GM19397 (cell line): Measurements from ENCODE around the gene KIR2DL3.
"Not testable (repeated sequence)": the region's sequence is repeated elsewhere in the genome, so short reads cannot be mapped to it uniquely, and the experiment has no call there.

Experiments used
- ATAC-seq: cut with Tn5 transposase; IDR thresholded peaks from one replicate; pipeline ENCODE4 v1.9.1; 2021; ENCODE audit warnings: mild to moderate bottlenecking, moderate library complexity; ENCODE audit not compliant: unreplicated experiment

KIR2DL3 gene

DNA sequence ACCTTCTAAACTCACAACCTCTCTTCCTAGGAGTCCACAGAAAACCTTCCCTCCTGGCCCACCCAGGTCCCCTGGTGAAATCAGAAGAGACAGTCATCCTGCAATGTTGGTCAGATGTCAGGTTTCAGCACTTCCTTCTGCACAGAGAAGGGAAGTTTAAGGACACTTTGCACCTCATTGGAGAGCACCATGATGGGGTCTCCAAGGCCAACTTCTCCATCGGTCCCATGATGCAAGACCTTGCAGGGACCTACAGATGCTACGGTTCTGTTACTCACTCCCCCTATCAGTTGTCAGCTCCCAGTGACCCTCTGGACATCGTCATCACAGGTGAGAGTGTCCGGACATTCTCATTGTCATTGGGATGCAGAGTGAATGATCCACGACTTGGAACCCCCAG lies 3.6 kb downstream of the KIR2DL3 start:
- ATAC-seq, result not testable (repeated sequence)

GRCh38 chr19:54744080-54744479 lies 5.8 kb downstream of the KIR2DL3 start:
- ATAC-seq, result not testable (repeated sequence)

DNA sequence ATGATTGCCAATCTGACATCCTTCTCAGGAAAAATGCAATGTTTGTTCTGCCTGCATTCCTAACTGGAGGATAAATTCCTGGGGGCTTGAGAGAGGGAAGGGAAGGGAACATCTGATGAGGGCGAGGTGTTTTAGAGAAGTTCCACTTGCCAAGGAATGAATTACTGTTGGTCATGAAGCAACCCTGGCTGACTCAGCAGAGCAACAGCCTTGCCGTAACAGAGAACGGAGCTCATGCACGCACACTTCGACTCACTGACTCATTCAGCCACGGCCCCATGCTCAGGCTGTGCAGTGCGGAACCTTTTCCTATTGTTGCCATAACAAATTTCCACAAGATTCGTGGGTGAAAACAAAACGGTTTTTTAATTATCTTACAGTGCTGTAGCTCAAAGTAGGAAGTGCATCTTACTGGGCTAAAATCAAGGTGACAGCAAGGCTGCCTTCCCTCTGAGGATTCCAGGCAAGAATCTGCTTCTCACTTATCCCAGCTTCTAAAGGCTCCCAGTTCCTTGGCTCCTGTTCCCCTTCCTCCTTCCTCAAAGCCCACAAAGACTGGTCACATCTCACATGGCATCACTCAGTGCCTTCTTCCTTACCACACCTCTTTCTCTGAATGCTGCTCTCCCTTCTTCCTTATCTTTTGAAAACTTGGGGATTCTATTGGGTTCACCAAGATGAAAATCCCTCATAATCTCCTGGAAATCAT lies 9.5 kb downstream of the KIR2DL3 start:
- ATAC-seq, result not testable (repeated sequence)

- ATAC-seq, result not testable (repeated sequence)
Measured at GRCh38 chr19:54750276-54750675, 12.0 kb downstream of the KIR2DL3 start.

GRCh38 chr19:54756204-54757110 lies 18.1 kb downstream of the KIR2DL3 start:
- not testable (repeated sequence) for ATAC-seq

DNA sequence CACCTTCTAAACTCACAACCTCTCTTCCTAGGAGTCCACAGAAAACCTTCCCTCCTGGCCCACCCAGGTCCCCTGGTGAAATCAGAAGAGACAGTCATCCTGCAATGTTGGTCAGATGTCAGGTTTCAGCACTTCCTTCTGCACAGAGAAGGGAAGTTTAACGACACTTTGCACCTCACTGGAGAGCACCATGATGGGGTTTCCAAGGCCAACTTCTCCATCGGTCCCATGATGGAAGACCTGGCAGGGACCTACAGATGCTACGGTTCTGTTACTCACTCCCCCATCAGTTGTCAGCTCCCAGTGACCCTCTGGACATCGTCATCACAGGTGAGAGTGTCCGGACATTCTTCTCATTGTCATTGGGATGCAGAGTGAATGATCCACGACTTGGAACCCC lies 20.3 kb downstream of the KIR2DL3 start:
- ATAC-seq, result not testable (repeated sequence)

- not testable (repeated sequence) for ATAC-seq
Measured at GRCh38 chr19:54764219-54764618, 25.9 kb downstream of the KIR2DL3 start.

- ATAC-seq, result not testable (repeated sequence)
Measured at GRCh38 chr19:54766464-54766863, 28.2 kb downstream of the KIR2DL3 start.

GRCh38 chr19:54769646-54770045 lies 31.3 kb downstream of the KIR2DL3 start, which contains the start of gene KIR2DL1:
Gene KIR2DL1, plus strand, starts transcription at chr19:54769793. Its CDS starts 58 bp downstream, at chr19:54769851.
- ATAC-seq, result not testable (repeated sequence)

DNA sequence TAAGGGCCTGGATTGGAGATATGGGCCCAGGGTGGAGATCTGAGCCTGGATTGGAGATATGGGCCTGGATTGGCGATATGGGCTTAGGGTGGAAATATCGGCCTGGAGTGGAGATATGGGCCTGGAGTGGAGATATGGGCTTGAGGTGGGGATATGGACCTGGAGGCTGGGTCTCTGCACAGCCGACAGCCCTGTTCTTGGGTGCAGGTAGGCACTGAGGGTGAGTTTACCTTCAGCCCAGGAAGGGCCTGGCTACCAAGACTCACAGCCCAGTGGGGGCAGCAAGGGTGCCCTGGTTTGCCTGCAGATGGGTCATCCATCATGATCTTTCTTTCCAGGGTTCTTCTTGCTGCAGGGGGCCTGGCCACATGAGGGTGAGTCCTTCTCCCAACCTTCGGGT lies 32.2 kb downstream of the KIR2DL3 start:
- ATAC-seq, result not testable (repeated sequence)

GRCh38 chr19:54771018-54771960 lies 33.0 kb downstream of the KIR2DL3 start:
- ATAC-seq, result not testable (repeated sequence)

DNA sequence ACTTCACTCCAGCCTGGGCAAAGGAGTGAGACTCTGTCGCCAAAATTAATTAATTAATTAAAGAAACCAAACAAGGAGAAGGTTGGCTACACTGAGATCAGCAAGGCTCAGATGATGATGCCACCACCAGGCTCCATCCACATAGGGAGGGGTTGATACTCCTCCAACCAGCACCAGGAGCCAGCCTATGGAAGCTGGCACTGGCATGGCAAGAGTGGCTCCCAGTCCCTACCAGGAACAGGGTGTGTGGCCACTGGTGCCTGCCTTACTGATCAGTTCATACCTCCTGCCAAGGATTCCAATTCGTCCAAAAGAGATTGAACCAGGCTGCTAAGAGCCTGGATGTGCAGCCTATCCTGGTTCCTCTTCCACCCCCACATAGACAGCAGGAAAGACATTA lies 34.4 kb downstream of the KIR2DL3 start:
- not testable (repeated sequence) for ATAC-seq

GRCh38 chr19:54775095-54775815 lies 36.9 kb downstream of the KIR2DL3 start:
- ATAC-seq, result not testable (repeated sequence)

DNA sequence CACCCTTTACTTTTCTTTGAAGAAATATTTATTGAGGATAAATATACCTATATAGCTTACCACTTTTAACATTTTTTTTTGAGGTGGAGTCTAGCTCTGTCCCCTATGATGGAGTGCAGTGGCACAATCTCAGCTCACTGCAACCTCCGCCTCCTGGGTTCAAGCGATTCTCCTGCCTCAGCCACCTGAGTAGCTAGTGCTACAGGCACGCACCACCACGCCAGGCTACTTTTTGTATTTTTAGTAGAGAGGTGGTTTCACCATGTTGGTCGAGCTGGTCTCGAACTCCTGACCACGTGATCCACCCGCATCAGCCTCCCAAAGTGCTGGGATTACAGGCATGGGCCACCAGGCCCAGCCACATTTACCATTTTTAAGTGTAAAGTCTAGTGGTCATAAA lies 37.5 kb downstream of the KIR2DL3 start:
- ATAC-seq, result not testable (repeated sequence)

- ATAC-seq, result not testable (repeated sequence)
Measured at GRCh38 chr19:54777851-54778250, 39.5 kb downstream of the KIR2DL3 start.

DNA sequence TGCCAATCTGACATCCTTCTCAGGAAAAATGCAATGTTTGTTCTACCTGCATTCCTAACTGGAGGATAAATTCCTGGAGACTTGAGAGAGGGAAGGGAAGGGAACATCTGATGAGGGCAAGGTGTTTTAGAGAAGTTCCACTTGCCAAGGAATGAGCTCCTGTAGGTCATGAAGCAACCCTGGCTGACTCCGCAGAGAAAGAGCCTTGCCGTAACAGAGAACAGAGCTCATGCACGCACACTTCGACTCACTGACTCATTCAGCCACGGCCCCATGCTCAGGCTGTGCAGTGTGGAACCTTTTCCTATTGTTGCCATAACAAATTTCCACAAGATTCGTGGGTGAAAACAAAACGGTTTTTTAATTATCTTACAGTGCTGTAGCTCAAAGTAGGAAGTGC lies 40.6 kb downstream of the KIR2DL3 start:
- ATAC-seq, result not testable (repeated sequence)

DNA sequence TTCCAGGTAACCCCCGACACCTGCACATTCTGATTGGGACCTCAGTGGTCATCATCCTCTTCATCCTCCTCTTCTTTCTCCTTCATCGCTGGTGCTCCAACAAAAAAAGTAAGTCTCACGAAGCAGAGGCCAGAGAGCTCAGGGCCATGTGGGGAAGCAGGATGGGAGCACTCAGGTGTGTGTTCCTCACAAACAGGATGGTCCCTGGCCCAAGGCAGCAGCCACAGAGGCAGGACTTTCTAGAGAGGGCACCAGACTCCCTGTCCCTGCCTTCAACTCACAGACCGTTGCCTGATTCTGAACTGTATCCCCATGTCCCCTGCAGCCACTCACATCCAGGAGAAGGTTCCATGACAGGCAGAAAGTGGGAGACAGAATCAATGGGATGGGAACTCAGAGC lies 44.6 kb downstream of the KIR2DL3 start:
- ATAC-seq, result not testable (repeated sequence)

DNA sequence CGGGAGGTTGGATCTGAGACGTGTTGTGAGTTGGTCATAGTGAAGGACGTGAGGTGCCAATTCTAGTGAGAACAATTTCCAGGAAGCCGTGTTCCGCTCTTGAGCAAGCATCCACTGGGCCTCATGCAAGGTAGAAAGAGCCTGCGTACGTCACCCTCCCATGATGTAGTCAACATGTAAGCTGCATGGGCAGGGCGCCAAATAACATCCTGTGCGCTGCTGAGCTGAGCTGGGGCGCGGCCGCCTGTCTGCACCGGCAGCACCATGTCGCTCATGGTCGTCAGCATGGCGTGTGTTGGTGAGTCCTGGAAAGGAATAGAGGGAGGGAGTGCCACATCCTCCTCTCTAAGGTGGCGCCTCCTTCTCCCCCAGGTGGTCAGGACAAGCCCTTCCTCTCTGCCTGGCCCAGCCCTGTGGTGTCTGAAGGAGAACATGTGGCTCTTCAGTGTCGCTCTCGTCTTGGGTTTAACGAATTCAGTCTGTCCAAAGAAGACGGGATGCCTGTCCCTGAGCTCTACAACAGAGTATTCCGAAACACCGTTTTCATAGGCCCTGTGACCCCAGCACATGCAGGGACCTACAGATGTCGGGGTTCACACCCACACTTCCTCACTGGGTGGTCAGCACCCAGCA lies 47.9 kb downstream of the KIR2DL3 start:
- not testable (repeated sequence) for ATAC-seq

DNA sequence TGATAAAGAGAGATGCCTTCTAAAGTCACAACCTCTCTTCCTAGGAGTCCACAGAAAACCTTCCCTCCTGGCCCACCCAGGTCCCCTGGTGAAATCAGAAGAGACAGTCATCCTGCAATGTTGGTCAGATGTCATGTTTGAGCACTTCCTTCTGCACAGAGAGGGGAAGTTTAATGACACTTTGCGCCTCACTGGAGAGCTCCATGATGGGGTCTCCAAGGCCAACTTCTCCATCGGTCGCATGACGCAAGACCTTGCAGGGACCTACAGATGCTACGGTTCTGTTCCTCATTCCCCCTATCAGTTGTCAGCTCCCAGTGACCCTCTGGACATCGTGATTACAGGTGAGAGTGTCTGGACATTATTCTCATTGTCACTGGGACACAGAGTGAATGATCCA lies 49.8 kb downstream of the KIR2DL3 start:
- ATAC-seq, result not testable (repeated sequence)
